PFSK-1 (cell line): ENCODE measurements around the gene ZSCAN9. TPM values are rescaled to one million over a fixed set of nuclear protein-coding genes. Genes with fewer than 3 reads are reported as not detected.

Source experiments
- FOXP2 ChIP-seq: optimal IDR thresholded peaks from 2 replicates; pipeline ENCODE3; 2011; ENCODE audit warnings: borderline replicate concordance, control low read depth, inconsistent platforms; ENCODE audit not compliant: insufficient read depth; ENCODE audit errors: extremely low read length, extremely low read depth
- POLR2AphosphoS5 ChIP-seq: IDR thresholded peaks from 2 replicates; pipeline ENCODE4 v1.6.1; 2012; ENCODE audit warnings: low read depth, mild to moderate bottlenecking, control low read depth, low read length, moderate library complexity
- REST ChIP-seq, 2 experiments: IDR thresholded peaks; 2 replicates each; pipeline versions ENCODE4 v1.6.1 to v1.8.0; 2011 to 2012; ENCODE audit warnings: low read depth in 2 of 2, low read length in 2 of 2, control low read depth in 1 of 2, inconsistent platforms in 1 of 2, mild to moderate bottlenecking in 1 of 2, moderate library complexity in 1 of 2; ENCODE audit not compliant: insufficient read depth in 1 of 2
- SIN3A ChIP-seq: IDR thresholded peaks from 2 replicates; pipeline ENCODE4 v1.6.1; 2012; ENCODE audit warnings: mild to moderate bottlenecking, low read length, moderate library complexity, borderline replicate concordance; ENCODE audit not compliant: insufficient read depth
- TAF1 ChIP-seq: IDR thresholded peaks from 2 replicates; pipeline ENCODE4 v1.6.1; 2012; ENCODE audit warnings: low read length, control low read depth, borderline replicate concordance; ENCODE audit not compliant: insufficient read depth
- polyA plus RNA-seq: library from polyadenylated mRNA; unstranded; fragments of >200 nt; gene quantifications from one replicate; pipeline ENCODE4 v1.2.1, GENCODE V29; 2012; ENCODE audit warnings: low read depth, missing spikeins; ENCODE audit not compliant: insufficient read length

Gene ZSCAN9
- 6.8 TPM for polyA plus RNA-seq

DNA sequence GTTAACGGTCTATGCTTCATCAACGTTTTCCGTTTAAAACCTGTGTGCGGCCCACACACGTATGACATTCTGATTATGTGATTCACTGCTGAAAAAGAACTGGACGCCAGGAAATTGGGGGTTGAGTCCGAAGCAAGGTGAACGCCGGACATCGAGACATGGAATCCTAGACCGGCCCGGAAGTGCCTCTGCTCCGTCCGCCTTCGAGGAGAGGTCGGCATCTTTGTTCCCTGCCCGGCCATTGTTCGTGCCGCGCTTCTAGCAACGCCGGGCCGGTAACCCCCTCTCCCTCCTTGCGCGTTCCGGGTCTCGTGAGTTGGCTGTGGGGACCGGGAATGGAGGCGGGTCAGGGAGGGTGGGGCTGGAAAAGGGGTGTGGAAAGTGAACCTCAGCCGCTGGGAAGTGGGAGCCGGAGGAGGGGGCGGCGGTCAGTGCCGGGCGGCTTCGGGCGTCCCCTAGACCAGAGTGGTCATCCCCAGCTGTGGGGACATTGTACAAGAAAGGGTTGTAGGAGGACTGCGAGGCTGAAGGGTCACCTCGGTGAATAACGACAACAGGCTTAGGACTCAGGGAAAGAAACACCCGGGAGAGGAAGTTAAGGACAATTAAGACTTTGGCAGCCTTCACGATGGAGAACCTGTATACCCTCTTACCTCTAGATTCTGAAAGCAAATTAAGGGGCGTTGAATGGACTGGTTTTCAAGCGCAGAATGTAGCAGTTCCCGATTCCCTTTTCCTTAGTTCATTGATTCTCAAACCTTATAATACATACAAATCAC lies at the start of gene ZSCAN9:
TSS of gene ZSCAN9 (plus strand) at position 220 of the 779 bp plus-strand sequence. CDS start 1,810 bp downstream, outside the sequence.
- peak in 1 of 2 experiments; percentile 60; a peak in 2 of 4 replicates for TF ChIP-seq REST (IDR thresholded peaks at IDR 0.05; ENCODE audit: insufficient read depth in 1 of 2, low read depth in 2 of 2, low read length in 2 of 2)
- peak; percentile 30 for TF ChIP-seq FOXP2
- TF ChIP-seq TAF1, result peak; percentile 92; the same call in 1 of the 2 replicates
- no peak; the same call in 1 of the 2 replicates for TF ChIP-seq SIN3A
- peak; percentile 80 for TF ChIP-seq POLR2AphosphoS5

DNA sequence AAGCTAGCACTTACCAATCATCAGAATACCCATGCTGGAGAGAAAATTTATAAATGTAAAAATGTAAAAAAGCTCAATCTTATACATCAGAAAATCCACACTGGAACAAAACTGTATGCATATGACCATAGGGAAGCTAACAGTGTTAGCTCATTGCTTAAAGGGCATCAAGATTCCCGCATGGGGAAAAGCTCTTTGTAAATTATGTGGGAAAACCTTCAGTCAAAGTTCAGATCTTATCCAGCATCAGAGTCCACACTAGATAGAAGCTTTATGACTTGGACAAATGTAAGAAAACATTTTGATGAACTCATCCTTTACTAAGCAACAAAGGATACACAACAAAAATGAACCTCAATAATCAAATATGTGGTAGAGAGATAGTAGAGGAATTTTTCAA lies 48.7 kb upstream of the ZSCAN9 start:
- TF ChIP-seq FOXP2 (no peak), POLR2AphosphoS5 (no peak), REST (IDR thresholded peaks at IDR 0.05; ENCODE audit: insufficient read depth in 1 of 2, low read depth in 2 of 2, low read length in 2 of 2) (no peak), SIN3A (no peak), TAF1 (no peak)

DNA sequence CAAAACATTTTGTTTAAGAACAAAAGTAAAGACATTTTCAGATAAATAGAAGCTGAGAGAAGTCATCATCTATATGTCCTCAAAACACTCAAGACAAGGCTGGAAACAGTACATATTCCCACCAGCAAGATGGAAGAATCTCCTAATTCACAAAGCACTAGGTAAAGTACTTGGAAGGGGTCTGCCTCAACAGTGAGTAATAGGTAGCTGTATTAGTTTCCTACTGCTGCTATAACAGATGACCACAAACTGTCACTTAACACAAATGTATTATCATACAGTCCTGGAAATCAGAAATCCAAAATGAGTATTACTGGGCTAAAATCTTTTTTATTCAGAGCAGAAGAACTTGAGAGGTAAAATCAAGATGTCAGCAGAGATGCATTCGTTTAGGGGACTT lies 42.8 kb upstream of the ZSCAN9 start:
- TF ChIP-seq SIN3A (no peak), TAF1 (no peak), POLR2AphosphoS5 (no peak), FOXP2 (no peak), REST (IDR thresholded peaks at IDR 0.05; ENCODE audit: insufficient read depth in 1 of 2, low read depth in 2 of 2, low read length in 2 of 2) (no peak)

DNA sequence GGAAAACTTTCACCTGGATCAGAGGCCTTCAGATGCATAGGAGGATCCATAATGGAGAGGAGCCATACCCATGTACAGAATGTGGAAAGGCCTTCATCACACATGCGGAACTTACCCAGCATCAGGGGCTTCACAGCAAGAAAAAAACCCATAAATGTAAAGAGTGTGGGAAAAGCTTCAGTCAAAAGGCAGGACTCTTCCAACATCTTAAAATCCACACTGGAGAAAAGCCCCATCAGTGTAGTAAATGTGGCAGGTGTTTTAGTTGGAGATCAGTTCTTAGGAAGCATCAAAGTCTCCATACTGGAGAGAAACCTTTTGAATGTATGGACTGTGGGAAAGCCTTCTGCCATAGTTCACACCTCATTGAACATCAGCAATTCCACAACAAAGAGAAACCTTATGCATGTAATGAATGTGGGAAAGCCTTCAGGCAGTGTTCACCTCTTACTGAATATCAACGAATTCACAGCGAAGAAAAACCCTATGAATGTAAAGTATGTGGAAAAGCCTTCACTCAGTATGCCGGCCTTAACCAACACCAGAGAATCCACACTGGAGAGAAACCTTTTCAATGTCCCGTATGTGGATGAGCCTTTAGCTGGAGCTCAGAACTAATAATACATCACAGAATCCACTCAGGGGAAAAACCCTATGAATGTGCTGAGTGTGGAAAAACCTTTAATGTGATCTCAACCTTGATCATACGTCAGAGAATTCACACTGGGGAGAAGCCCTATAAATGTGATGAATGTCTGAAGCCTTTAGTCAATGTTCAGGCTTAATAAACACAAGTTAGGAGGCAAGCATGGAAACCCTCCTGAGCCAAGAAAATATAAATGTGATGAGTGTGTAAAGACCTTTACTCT lies 36.7 kb upstream of the ZSCAN9 start:
- TF ChIP-seq REST (IDR thresholded peaks at IDR 0.05; ENCODE audit: insufficient read depth in 1 of 2, low read depth in 2 of 2, low read length in 2 of 2) (no peak), FOXP2 (no peak)

DNA sequence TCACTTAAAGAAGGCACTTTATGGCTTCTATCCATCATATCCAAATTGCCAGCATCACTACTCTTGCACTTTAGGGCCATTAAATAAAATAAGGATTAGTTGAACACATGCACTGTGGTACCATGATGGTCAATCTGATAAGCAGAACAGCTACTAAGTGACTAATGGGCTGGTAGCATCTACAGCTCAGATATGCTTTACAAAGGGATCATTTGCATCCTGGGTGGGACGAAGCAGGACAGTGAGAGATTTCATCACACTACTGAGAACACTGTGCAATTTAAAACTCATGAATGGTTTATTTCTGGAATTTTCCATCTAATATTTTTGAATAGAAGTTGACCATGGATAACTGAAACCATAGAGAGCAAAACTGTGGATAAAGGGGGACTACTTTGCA lies 25.1 kb upstream of the ZSCAN9 start:
- TF ChIP-seq FOXP2, result no peak
- no peak for TF ChIP-seq REST (IDR thresholded peaks at IDR 0.05; ENCODE audit: insufficient read depth in 1 of 2, low read depth in 2 of 2, low read length in 2 of 2)
- no peak for TF ChIP-seq SIN3A
- no peak for TF ChIP-seq POLR2AphosphoS5
- TF ChIP-seq TAF1, result no peak
